Ishikawa (cell line): Measurements from ENCODE around the gene PRICKLE1.

ENCODE experiments used
- CREB1 ChIP-seq: IDR thresholded peaks from 2 replicates; pipeline ENCODE4 v1.6.1; 2012; ENCODE audit warnings: low read depth
- EP300 ChIP-seq: IDR thresholded peaks from 2 replicates; pipeline ENCODE4 v1.6.1; 2012; ENCODE audit warnings: borderline replicate concordance
- FOXM1 ChIP-seq: IDR thresholded peaks from 2 replicates; pipeline ENCODE4 v1.6.1; 2012; ENCODE audit warnings: low read depth, borderline replicate concordance
- NFIC ChIP-seq: IDR thresholded peaks from 2 replicates; pipeline ENCODE4 v1.6.1; 2012
- TAF1 ChIP-seq: IDR thresholded peaks from 2 replicates; pipeline ENCODE4 v1.6.1; 2012; ENCODE audit warnings: low read depth, mild to moderate bottlenecking
- TCF12 ChIP-seq: IDR thresholded peaks from 2 replicates; pipeline ENCODE4 v1.6.1; 2012; ENCODE audit warnings: low read depth
- TEAD4 ChIP-seq: IDR thresholded peaks from 2 replicates; pipeline ENCODE4 v1.6.1; 2012
- YY1 ChIP-seq: IDR thresholded peaks from 2 replicates; pipeline ENCODE4 v1.6.1; 2012; ENCODE audit warnings: low read depth
- ZBTB7A ChIP-seq: IDR thresholded peaks from 2 replicates; pipeline ENCODE4 v1.6.1; 2012; ENCODE audit warnings: low read depth
- TF ChIP-seq, protein P1 (sequence below): IDR thresholded peaks from 2 replicates; pipeline ENCODE4 v1.6.1; 2012

DNA sequence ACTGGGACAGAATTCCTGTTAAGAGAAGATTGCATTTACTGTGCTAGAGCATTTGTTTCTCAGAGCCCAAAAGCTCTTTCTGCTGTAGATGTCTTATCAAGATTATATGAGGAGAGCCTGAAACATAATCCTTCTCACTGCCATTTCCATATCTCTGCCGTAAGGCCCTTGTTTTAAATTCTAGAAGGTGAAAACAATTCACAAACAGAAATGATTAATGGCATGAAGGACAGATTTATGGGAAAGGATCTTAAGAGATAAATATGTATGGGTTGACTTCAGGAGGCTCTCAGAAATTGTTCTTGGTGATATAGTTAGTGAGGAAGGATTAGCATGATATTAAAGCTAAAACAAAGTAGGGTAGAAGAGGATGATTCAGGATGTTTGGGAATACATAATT is 40.8 kb upstream of the PRICKLE1 start:
- TF ChIP-seq, protein P1, sequence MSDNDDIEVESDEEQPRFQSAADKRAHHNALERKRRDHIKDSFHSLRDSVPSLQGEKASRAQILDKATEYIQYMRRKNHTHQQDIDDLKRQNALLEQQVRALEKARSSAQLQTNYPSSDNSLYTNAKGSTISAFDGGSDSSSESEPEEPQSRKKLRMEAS = no peak
- TF ChIP-seq EP300 (no peak), TAF1 (no peak), ZBTB7A (no peak), YY1 (no peak), CREB1 (no peak), TCF12 (no peak), FOXM1 (no peak), TEAD4 (no peak), NFIC (no peak)
